Heart left ventricle (tissue), 13 donors: ENCODE results near the gene LTA.

Source experiments
- CTCF ChIP-seq, 12 donors: fragments of 200-600 bp; sonication (generic) in 4 of 12; IDR thresholded peaks; one replicate each; pipeline versions ENCODE4 v1.5.0 to v1.8.0; 2018 to 2022; ENCODE audit warnings: antibody characterized with exemption in 12 of 12, mild to moderate bottlenecking in 5 of 12
- POLR2A ChIP-seq, 2 donors: fragments of 450-650 bp; IDR thresholded peaks; one replicate each; pipeline ENCODE4 v1.6.1; 2017; ENCODE audit warnings: antibody characterized with exemption in 2 of 2, mild to moderate bottlenecking in 2 of 2, moderate library complexity in 2 of 2
- donor health status: ischemic (EF 13 %, LVEDD 7.1; RV severe dilation, severe dysfunction).
- donor health status: DM: no; HTN: yes; CAD: no.
- donor health status: DM: no; HTN: no; CAD: no.
- donor health status: ischemic (EF 25% LVEDD 6.9; RV normal size, moderate dysfunction).
- donor health status: ischemic (EF 25% LVEDD 5.7; RV mildly dilated, moderate dysfunction).
- donor health status: ischemic (EF 35%, LVEDD 5.7; RV mildly dilated, moderate dysfunction).
- donor health status: nonischemic (EF 11% LVEDD 7.7; RV severe dilation, severe dysfunction).
- donor health status: DM: yes; HTN: yes; CAD: no.
- donor health status: PGD.
- donor health status: ischemic (EF 29% LVEDD 5.4; RV normal size, mild dysfunction).
- donor health status: nonischemic (EF 23%, LVEDD 6.1; RV moderate dilation, normal function).

- TF ChIP-seq CTCF (IDR thresholded peaks at IDR 0.05) = no peak
- TF ChIP-seq POLR2A (IDR thresholded peaks at IDR 0.05) = peak; percentile 23 to 57
These were observed 48.7 kb downstream of the LTA start, which contains the start of gene PRRC2A for GRCh38 chr6:31620586-31621319.
